GM18858 (cell line): ENCODE measurements around the gene CTXN1.

Experiments used
- ATAC-seq: cut with Tn5 transposase; IDR thresholded peaks from one replicate; pipeline ENCODE4 v1.9.1; 2021; ENCODE audit not compliant: unreplicated experiment

Gene CTXN1

GRCh38 chr19:7915250-7916102 is 10.5 kb downstream of the CTXN1 start:
- ATAC-seq = no peak

GRCh38 chr19:7914598-7915045 is 11.3 kb downstream of the CTXN1 start, which contains the start of gene TGFBR3L:
Gene TGFBR3L (plus strand): TSS chr19:7914830.
- no peak for ATAC-seq

GRCh38 chr19:7914099-7914498 is 11.8 kb downstream of the CTXN1 start:
- ATAC-seq = no peak

GRCh38 chr19:7913652-7914051 is 12.3 kb downstream of the CTXN1 start:
- no peak for ATAC-seq

- no peak for ATAC-seq
Measured at GRCh38 chr19:7912697-7913564, 13.0 kb downstream of the CTXN1 start.

- ATAC-seq = no peak
Measured at GRCh38 chr19:7912144-7912696, 13.7 kb downstream of the CTXN1 start.

- ATAC-seq = no peak
Measured at GRCh38 chr19:7911508-7912143, 14.3 kb downstream of the CTXN1 start.

- no peak for ATAC-seq
Measured at GRCh38 chr19:7910321-7911161, 15.4 kb downstream of the CTXN1 start.

GRCh38 chr19:7909471-7910067 is 16.4 kb downstream of the CTXN1 start:
- no peak for ATAC-seq

- ATAC-seq = no peak
Measured at GRCh38 chr19:7908742-7909461, 17.0 kb downstream of the CTXN1 start.

- no peak for ATAC-seq
Measured at GRCh38 chr19:7908078-7908699, 17.7 kb downstream of the CTXN1 start.

GRCh38 chr19:7907544-7907943 is 18.4 kb downstream of the CTXN1 start:
- ATAC-seq = no peak

- no peak for ATAC-seq
Measured at GRCh38 chr19:7907122-7907521, 18.8 kb downstream of the CTXN1 start.

GRCh38 chr19:7905859-7906258 is 20.1 kb downstream of the CTXN1 start:
- ATAC-seq = no peak

- ATAC-seq = no peak
Measured at GRCh38 chr19:7905268-7905667, 20.7 kb downstream of the CTXN1 start.

GRCh38 chr19:7904074-7905020 is 21.6 kb downstream of the CTXN1 start:
- ATAC-seq = peak; percentile 14

GRCh38 chr19:7903244-7904073 is 22.5 kb downstream of the CTXN1 start, which contains the start of gene MAP2K7:
Gene MAP2K7 (plus strand): TSS chr19:7903877. CDS start chr19:7903945, 68 bp downstream.
- ATAC-seq = peak; percentile 60
